Testis (tissue), 2 donors: ENCODE results near the gene DRAXIN.

Source experiments
- CTCF ChIP-seq, 3 experiments: fragments of 450-650 bp in 2 of 3; fragments of 200-600 bp in 1 of 3; sonication (generic) in 1 of 3; IDR thresholded peaks; one replicate each; pipeline ENCODE4 v1.5.1; 2016 to 2019; ENCODE audit warnings: antibody characterized with exemption in 3 of 3, mild to moderate bottlenecking in 2 of 3, moderate library complexity in 1 of 3
- POLR2A ChIP-seq: fragments of 450-650 bp; IDR thresholded peaks from one replicate; pipeline ENCODE4 v1.6.1; 2017; ENCODE audit warnings: antibody characterized with exemption, mild to moderate bottlenecking, moderate library complexity

GRCh38 chr1:11713095-11713494, 21.6 kb downstream of the DRAXIN start:
- TF ChIP-seq CTCF (IDR thresholded peaks at IDR 0.05) (no peak), POLR2A (no peak)
